NK-92 (cell line): ENCODE measurements around the gene SUSD1.
"Not testable (repeated sequence)": the region's sequence is repeated elsewhere in the genome, so short reads cannot be mapped to it uniquely, and the experiment has no call there.

Experiments used
- DNase-seq: peaks from one replicate; lab custom pipeline; 2025; ENCODE audit not compliant: unreplicated experiment; lab: John Stamatoyannopoulos, UW

The SUSD1 gene

GRCh38 chr9:112174965-112175795 is at the start of gene SUSD1:
Gene SUSD1, minus strand, starts transcription at chr9:112175297. Its CDS starts 62 bp downstream, at chr9:112175235.
- DNase-seq, result no peak

GRCh38 chr9:112224401-112225289 is 49.5 kb upstream of the SUSD1 start:
- no peak for DNase-seq

GRCh38 chr9:112218908-112219307 is 43.8 kb upstream of the SUSD1 start:
- no peak for DNase-seq

- DNase-seq, result no peak
Observed at GRCh38 chr9:112212926-112213325, 37.8 kb upstream of the SUSD1 start.

GRCh38 chr9:112207451-112207850 is 32.4 kb upstream of the SUSD1 start:
- no peak for DNase-seq

- DNase-seq, result no peak
Observed at GRCh38 chr9:112203536-112203935, 28.4 kb upstream of the SUSD1 start.

- DNase-seq, result no peak
Observed at GRCh38 chr9:112200711-112201110, 25.6 kb upstream of the SUSD1 start.

GRCh38 chr9:112198646-112199045 is 23.5 kb upstream of the SUSD1 start:
- no peak for DNase-seq

- no peak for DNase-seq
Observed at GRCh38 chr9:112194969-112195431, 19.9 kb upstream of the SUSD1 start.

- no peak for DNase-seq
Observed at GRCh38 chr9:112193572-112194288, 18.6 kb upstream of the SUSD1 start.

- not testable (repeated sequence) for DNase-seq
Observed at GRCh38 chr9:112190320-112190719, 15.2 kb upstream of the SUSD1 start.

- no peak for DNase-seq
Observed at GRCh38 chr9:112188884-112189283, 13.8 kb upstream of the SUSD1 start.

- no peak for DNase-seq
Observed at GRCh38 chr9:112187404-112187803, 12.3 kb upstream of the SUSD1 start.

GRCh38 chr9:112186695-112187094 is 11.6 kb upstream of the SUSD1 start:
- no peak for DNase-seq

- no peak for DNase-seq
Observed at GRCh38 chr9:112184946-112185345, 9.8 kb upstream of the SUSD1 start.

- no peak for DNase-seq
Observed at GRCh38 chr9:112184221-112184620, 9.1 kb upstream of the SUSD1 start.

- DNase-seq, result no peak
Observed at GRCh38 chr9:112180387-112180881, 5.3 kb upstream of the SUSD1 start.

GRCh38 chr9:112179816-112180215 is 4.7 kb upstream of the SUSD1 start:
- DNase-seq, result no peak

GRCh38 chr9:112176524-112176923 is 1.4 kb upstream of the SUSD1 start:
- no peak for DNase-seq

GRCh38 chr9:112175796-112176315 is 759 bp upstream of the SUSD1 start:
- DNase-seq, result no peak
